OCI-LY1 (cell line): ENCODE measurements around the gene METRN.

Experiments
- H2AFZ ChIP-seq: fragments of 200-600 bp; sonication (generic), shearing (Covaris generic); 2 replicates; pipeline ENCODE4 v1.6.0; 2014; ENCODE audit warnings: antibody characterized with exemption, mild to moderate bottlenecking, low read length
- H3F3A ChIP-seq: fragments of 200-600 bp; sonication (generic), shearing (Covaris generic); 2 replicates; pipeline ENCODE4 v1.6.0; 2014; ENCODE audit warnings: mild to moderate bottlenecking, antibody characterized with exemption, low read length, moderate library complexity; ENCODE audit not compliant: insufficient read depth
- H3K27ac ChIP-seq: fragments of 200-600 bp; sonication (generic); 2 replicates; pipeline ENCODE4 v1.5.1; 2014; ENCODE audit warnings: low read length, mixed run types, mild to moderate bottlenecking, low read depth; ENCODE audit not compliant: poor library complexity, severe bottlenecking
- H3K27me3 ChIP-seq: fragments of 200-600 bp; sonication (generic); 2 replicates; pipeline ENCODE4 v1.6.0; 2014; ENCODE audit warnings: antibody characterized with exemption, mild to moderate bottlenecking, low read length, moderate library complexity; ENCODE audit not compliant: insufficient read depth
- H3K36me3 ChIP-seq: fragments of 200-600 bp; sonication (generic); 2 replicates; pipeline ENCODE4 v1.6.1; 2014; ENCODE audit warnings: mild to moderate bottlenecking, antibody characterized with exemption, low read length, moderate library complexity, mixed read lengths; ENCODE audit not compliant: insufficient read depth
- H3K4me1 ChIP-seq: fragments of 200-600 bp; sonication (generic); 2 replicates; pipeline ENCODE4 v1.5.1; 2014; ENCODE audit warnings: mild to moderate bottlenecking, low read length, moderate library complexity; ENCODE audit not compliant: insufficient read depth, severe bottlenecking
- H3K4me2 ChIP-seq: fragments of 200-600 bp; sonication (generic), shearing (Covaris generic); 2 replicates; pipeline ENCODE4 v1.6.1; 2014; ENCODE audit warnings: low read length
- H3K4me3 ChIP-seq: fragments of 200-600 bp; sonication (generic); 2 replicates; pipeline ENCODE4 v1.5.1; 2014; ENCODE audit warnings: low read length, low read depth, mild to moderate bottlenecking, mixed read lengths; ENCODE audit not compliant: poor library complexity, severe bottlenecking
- H3K79me2 ChIP-seq: fragments of 200-600 bp; shearing (Covaris generic); 2 replicates; pipeline ENCODE4 v1.6.1; 2016; ENCODE audit warnings: mixed run types, low read length, mixed read lengths; ENCODE audit not compliant: insufficient read depth
- H3K9ac ChIP-seq: fragments of 200-600 bp; sonication (generic), shearing (Covaris generic); 2 replicates; pipeline ENCODE4 v1.6.1; 2014; ENCODE audit warnings: mild to moderate bottlenecking, low read length, mixed read lengths
- H3K9me2 ChIP-seq: fragments of 200-600 bp; sonication (generic), shearing (Covaris generic); 2 replicates; pipeline ENCODE4 v1.6.1; 2014; ENCODE audit warnings: low read depth, mild to moderate bottlenecking, low read length, mixed read lengths
- H3K9me3 ChIP-seq: fragments of 200-600 bp; shearing (Covaris generic); 2 replicates; pipeline ENCODE4 v1.6.1; 2014; ENCODE audit warnings: low read length, mixed read lengths
- H4K20me1 ChIP-seq: fragments of 200-600 bp; sonication (generic), shearing (Covaris generic); 2 replicates; pipeline ENCODE4 v1.6.0; 2016; ENCODE audit warnings: mild to moderate bottlenecking, low read length; ENCODE audit not compliant: insufficient read depth
- EZH2 ChIP-seq: fragments of 200-600 bp; sonication (generic), shearing (Covaris generic); IDR thresholded peaks from 2 replicates; pipeline ENCODE4 v1.8.0; 2017; ENCODE audit warnings: borderline replicate concordance, mixed run types, mild to moderate bottlenecking, antibody characterized with exemption, low read length, moderate library complexity, mixed read lengths
- TF ChIP-seq, protein P1 (sequence below): fragments of 200-600 bp; sonication (generic), shearing (Covaris generic); IDR thresholded peaks from 2 replicates; pipeline ENCODE4 v1.5.1; 2017; ENCODE audit warnings: mild to moderate bottlenecking, antibody characterized with exemption, low read length, moderate library complexity, mixed read lengths

The METRN gene

DNA sequence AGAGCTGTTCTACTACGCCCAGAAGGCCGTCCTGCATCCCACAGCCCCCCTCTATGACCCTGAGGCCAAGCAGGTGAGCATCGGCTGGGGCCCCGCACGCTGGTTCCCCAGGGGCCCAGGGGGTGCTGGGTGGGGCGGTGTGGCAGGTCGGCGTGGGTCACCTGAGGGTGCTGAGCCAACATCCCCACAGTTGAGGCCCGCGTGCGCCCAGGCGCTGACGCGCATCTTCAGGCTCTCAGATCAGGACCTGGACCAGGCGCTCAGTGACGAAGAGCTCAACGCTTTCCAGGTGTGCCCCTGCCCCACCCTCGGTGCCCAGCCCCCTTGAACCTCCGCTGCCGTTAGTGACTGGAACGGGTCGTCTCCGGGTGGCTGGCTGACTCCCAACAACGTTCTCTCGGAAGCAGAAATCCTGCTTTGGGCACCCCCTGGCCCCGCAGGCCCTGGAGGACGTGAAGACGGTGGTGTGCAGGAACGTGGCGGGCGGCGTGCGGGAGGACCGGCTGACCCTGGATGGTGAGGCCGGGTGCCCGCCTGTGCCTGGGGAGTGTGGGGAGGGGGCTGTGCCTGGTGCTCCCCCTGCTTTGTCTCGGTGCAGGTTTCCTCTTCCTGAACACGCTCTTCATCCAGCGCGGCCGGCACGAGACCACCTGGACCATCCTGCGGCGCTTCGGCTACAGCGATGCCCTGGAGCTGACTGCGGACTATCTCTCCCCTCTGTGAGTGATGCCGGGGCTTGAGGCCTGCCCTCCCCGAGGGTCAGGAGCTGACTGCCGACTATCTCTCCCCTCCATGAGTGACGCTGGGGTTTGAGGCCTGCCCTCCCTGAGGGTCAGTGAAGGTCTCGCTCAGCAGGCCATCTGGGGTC, 44.2 kb upstream of the METRN start:
- Histone ChIP-seq H4K20me1 (no peaks in the 10 kb centered on the region), H3K9me2 (no peaks in the 10 kb centered on the region), H3K9ac (no peak overlapping the region), H3K4me1 (peaks cover 16% of the 10 kb centered on the region), H3F3A (no peaks in the 10 kb centered on the region), H3K4me2 (no peak overlapping the region), H3K27me3 (no peaks in the 10 kb centered on the region), H3K9me3 (no peaks in the 10 kb centered on the region), H3K4me3 (no peak overlapping the region), H3K27ac (no peak overlapping the region), H2AFZ (no peak overlapping the region), H3K79me2 (no peaks in the 10 kb centered on the region), H3K36me3 (peaks cover 56% of the 10 kb centered on the region)
- TF ChIP-seq, protein P1, sequence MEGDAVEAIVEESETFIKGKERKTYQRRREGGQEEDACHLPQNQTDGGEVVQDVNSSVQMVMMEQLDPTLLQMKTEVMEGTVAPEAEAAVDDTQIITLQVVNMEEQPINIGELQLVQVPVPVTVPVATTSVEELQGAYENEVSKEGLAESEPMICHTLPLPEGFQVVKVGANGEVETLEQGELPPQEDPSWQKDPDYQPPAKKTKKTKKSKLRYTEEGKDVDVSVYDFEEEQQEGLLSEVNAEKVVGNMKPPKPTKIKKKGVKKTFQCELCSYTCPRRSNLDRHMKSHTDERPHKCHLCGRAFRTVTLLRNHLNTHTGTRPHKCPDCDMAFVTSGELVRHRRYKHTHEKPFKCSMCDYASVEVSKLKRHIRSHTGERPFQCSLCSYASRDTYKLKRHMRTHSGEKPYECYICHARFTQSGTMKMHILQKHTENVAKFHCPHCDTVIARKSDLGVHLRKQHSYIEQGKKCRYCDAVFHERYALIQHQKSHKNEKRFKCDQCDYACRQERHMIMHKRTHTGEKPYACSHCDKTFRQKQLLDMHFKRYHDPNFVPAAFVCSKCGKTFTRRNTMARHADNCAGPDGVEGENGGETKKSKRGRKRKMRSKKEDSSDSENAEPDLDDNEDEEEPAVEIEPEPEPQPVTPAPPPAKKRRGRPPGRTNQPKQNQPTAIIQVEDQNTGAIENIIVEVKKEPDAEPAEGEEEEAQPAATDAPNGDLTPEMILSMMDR: no peak
- no peak for TF ChIP-seq EZH2

DNA sequence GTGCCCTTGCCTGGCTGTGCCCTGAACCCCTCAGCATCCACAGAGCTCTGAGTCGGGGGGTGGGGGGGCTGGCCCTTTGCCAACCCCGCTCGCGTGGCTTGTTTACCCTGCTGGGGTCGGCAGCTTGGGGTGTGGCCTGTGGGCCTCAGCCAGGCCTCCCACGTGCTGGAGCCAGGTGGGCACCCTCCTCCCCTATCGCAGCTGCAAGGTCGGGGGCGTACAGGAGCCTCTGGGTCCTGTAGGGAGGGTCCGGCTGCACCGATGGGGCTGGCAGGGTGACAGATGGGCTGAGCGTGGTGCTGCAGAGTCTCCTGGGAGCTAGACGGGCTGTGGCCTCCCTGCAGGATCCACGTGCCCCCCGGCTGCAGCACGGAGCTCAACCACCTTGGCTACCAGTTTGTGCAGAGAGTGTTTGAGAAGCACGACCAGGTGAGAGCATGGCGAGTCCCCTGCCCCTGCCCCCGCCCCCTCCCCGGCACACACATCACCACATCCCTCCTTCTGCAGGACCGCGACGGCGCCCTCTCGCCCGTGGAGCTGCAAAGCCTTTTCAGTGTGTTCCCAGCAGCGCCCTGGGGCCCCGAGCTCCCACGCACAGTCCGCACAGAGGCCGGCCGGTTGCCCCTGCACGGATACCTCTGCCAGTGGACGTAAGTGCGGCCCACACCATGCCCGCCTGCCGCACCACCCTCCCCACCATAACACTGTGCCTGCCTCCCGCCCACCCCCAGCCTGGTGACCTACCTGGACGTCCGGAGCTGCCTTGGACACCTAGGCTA, 43.4 kb upstream of the METRN start:
- H3K4me1 ChIP-seq: peaks cover 16% of the 10 kb centered on the region
- no peak overlapping the region for H3K4me2 ChIP-seq
- no peaks in the 10 kb centered on the region for H3K9me2 ChIP-seq
- H2AFZ ChIP-seq: no peak overlapping the region
- no peaks in the 10 kb centered on the region for H3F3A ChIP-seq
- no peaks in the 10 kb centered on the region for H3K79me2 ChIP-seq
- no peak overlapping the region for H3K4me3 ChIP-seq
- peaks cover 51% of the 10 kb centered on the region for H3K36me3 ChIP-seq
- H3K9me3 ChIP-seq: no peaks in the 10 kb centered on the region
- no peak for TF ChIP-seq EZH2
- no peaks in the 10 kb centered on the region for H3K27me3 ChIP-seq
- H3K9ac ChIP-seq: no peak overlapping the region
- no peak overlapping the region for H3K27ac ChIP-seq
- no peaks in the 10 kb centered on the region for H4K20me1 ChIP-seq

DNA sequence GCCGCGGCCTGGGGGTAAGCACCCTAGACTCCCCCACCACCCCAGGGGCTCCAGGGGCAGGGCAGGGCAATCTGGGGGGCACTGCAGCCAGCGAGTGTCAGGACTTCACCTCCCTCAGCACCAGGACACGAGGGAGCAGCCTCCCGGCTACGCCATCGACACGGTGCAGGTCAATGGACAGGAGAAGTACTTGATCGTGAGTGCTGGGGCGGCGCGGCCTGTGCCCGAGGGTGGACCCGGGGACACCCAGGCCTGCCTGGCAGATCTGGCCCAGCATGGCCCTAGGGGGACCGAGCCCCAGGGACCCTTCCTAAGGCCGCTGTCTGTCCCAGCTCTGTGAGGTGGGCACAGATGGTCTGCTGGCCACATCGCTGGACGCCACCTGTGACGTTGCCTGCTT, 42.5 kb upstream of the METRN start:
- Histone ChIP-seq H3K36me3 (peaks cover 51% of the 10 kb centered on the region), H3K4me1 (peaks cover 21% of the 10 kb centered on the region), H3K4me2 (no peak overlapping the region), H2AFZ (no peak overlapping the region), H3K9me2 (no peaks in the 10 kb centered on the region), H3K9me3 (no peaks in the 10 kb centered on the region), H3K27ac (no peak overlapping the region), H3K27me3 (no peaks in the 10 kb centered on the region), H3K4me3 (no peak overlapping the region), H3K9ac (no peak overlapping the region), H4K20me1 (no peaks in the 10 kb centered on the region), H3K79me2 (no peaks in the 10 kb centered on the region), H3F3A (no peaks in the 10 kb centered on the region)
- no peak for TF ChIP-seq EZH2
- TF ChIP-seq, protein P1: no peak
